Esophagus squamous epithelium (tissue), 5 donors: Measurements from ENCODE around the gene NSD2. TPM values are rescaled to one million over a fixed set of nuclear protein-coding genes. Genes with fewer than 3 reads are reported as not detected.

Experiments
- DNase-seq: peaks from one replicate; lab custom pipeline; 2025; lab: John Stamatoyannopoulos, UW
- H3K27ac ChIP-seq, 4 donors: fragments of 200-600 bp; sonication (generic); one replicate each; pipeline ENCODE4 v1.5.1; 2016 to 2019; ENCODE audit warnings: mild to moderate bottlenecking in 1 of 4
- H3K27me3 ChIP-seq, 4 donors: fragments of 200-600 bp; sonication (generic); 1 replicate in 3 of 4; 2 replicates in 1 of 4; pipeline versions ENCODE4 v1.5.1 to v1.6.0; 2017 to 2021; ENCODE audit warnings: antibody characterized with exemption in 1 of 4
- H3K36me3 ChIP-seq, 3 donors: fragments of 200-600 bp; sonication (generic); one replicate each; pipeline ENCODE4 v1.5.1; 2016 to 2019
- H3K4me1 ChIP-seq, 3 donors: fragments of 200-600 bp; sonication (generic); one replicate each; pipeline ENCODE4 v1.5.1; 2017 to 2019
- H3K4me3 ChIP-seq, 4 donors: fragments of 200-600 bp; sonication (generic); 1 replicate in 3 of 4; 2 replicates in 1 of 4; pipeline ENCODE4 v1.5.1; 2016 to 2019; ENCODE audit warnings: mild to moderate bottlenecking in 2 of 4, moderate library complexity in 1 of 4
- H3K9me3 ChIP-seq, 3 donors: fragments of 200-600 bp; sonication (generic); one replicate each; pipeline ENCODE4 v1.5.1; 2016 to 2019
- CTCF ChIP-seq, 6 experiments: fragments of 450-650 bp in 4 of 6; fragments of 200-600 bp in 2 of 6; sonication (generic) in 2 of 6; IDR thresholded peaks; one replicate each; pipeline ENCODE4 v1.5.1; 2016 to 2019; ENCODE audit warnings: antibody characterized with exemption in 6 of 6, mild to moderate bottlenecking in 4 of 6, moderate library complexity in 4 of 6
- POLR2A ChIP-seq, 4 donors: fragments of 450-650 bp; IDR thresholded peaks; one replicate each; pipeline ENCODE4 v1.6.1; 2017; ENCODE audit warnings: antibody characterized with exemption in 4 of 4, mild to moderate bottlenecking in 4 of 4, moderate library complexity in 3 of 4
- WGBS, 2 donors: methylation state at CpG; one replicate each; pipeline ENCODE4 v1.1.5; 2018; 5-methylcytosine and 5-hydroxymethylcytosine counted together
- intact Hi-C: fragments of 100-400 bp; cut with DNase I; formaldehyde crosslinking; loops from one replicate; pipeline ENCODE4 v1.15.0; 2022
- total RNA-seq, 4 donors: library from RNA; depleted of rRNA; stranded (reverse); fragments of >200 nt; gene quantifications; one replicate each; pipeline ENCODE4 v1.1.0, GENCODE V29; 2016
- donor health status: DM: yes; HTN: yes; CAD: no.

The NSD2 gene
- total RNA-seq, 4 donors from 2014 or later = 31.9 to 36.4 (median 34.5) TPM

- intact Hi-C loops = no loop called here
- no peak for TF ChIP-seq POLR2A (IDR thresholded peaks at IDR 0.05)
- no peak for TF ChIP-seq CTCF (IDR thresholded peaks at IDR 0.05)
- 94 to 98% methylated on average over 8 to 10 of the region's 10 CpGs for WGBS, 2 donors
- no peaks in the 10 kb centered on the region for H3K27me3 ChIP-seq
- peaks cover 15 to 57% (median 30%) of the 10 kb centered on the region in 3 donors for H3K4me1 ChIP-seq
- H3K4me3 ChIP-seq = no peak overlapping the region
- DNase-seq = no peak
- no peak overlapping the region for H3K27ac ChIP-seq
- peaks cover 4 to 38% (median 8%) of the 10 kb centered on the region in 3 donors for H3K36me3 ChIP-seq
- no peaks in the 10 kb centered on the region for H3K9me3 ChIP-seq
Measured at GRCh38 chr4:1850276-1850675, 20.9 kb upstream of the NSD2 start.

- Histone ChIP-seq H3K36me3 (peaks cover 0 to 30% (median 8%) of the 10 kb centered on the region in 3 donors), H3K9me3 (no peaks in the 10 kb centered on the region), H3K4me1 (peaks cover 15 to 60% (median 31%) of the 10 kb centered on the region in 3 donors), H3K27ac (peak overlapping the region in 1 of 4 donors; percentile 72), H3K27me3 (no peaks in the 10 kb centered on the region), H3K4me3 (no peak overlapping the region)
- TF ChIP-seq POLR2A (IDR thresholded peaks at IDR 0.05) = no peak
- no peak for TF ChIP-seq CTCF (IDR thresholded peaks at IDR 0.05)
- WGBS, 2 donors = 78 to 91% methylated on average over 10 to 11 of the region's 11 CpGs
- no peak for DNase-seq
- intact Hi-C loops = no loop called here
Measured at GRCh38 chr4:1851160-1851559, 20.0 kb upstream of the NSD2 start.

- H3K27me3 ChIP-seq = no peaks in the 10 kb centered on the region
- TF ChIP-seq POLR2A (IDR thresholded peaks at IDR 0.05) (no peak), CTCF (IDR thresholded peaks at IDR 0.05) (no peak)
- WGBS, 2 donors = 66 to 79% methylated on average over 13 to 15 of the region's 16 CpGs
- peak overlapping the region in 2 of 4 donors; percentile 49 to 72 for H3K27ac ChIP-seq
- H3K36me3 ChIP-seq = peaks cover 0 to 23% (median 8%) of the 10 kb centered on the region in 3 donors
- peaks cover 15 to 63% (median 32%) of the 10 kb centered on the region in 3 donors for H3K4me1 ChIP-seq
- intact Hi-C loops = no loop called here
- DNase-seq = no peak
- no peaks in the 10 kb centered on the region for H3K9me3 ChIP-seq
- no peak overlapping the region for H3K4me3 ChIP-seq
Measured at GRCh38 chr4:1851575-1852410, 19.4 kb upstream of the NSD2 start.

- peak overlapping the region in 3 of 4 donors; percentile 40 to 72 (median 49) for H3K27ac ChIP-seq
- no peak for DNase-seq
- 60 to 63% methylated on average over 7 to 8 of the region's 9 CpGs for WGBS, 2 donors
- no peaks in the 10 kb centered on the region for H3K27me3 ChIP-seq
- H3K9me3 ChIP-seq = no peaks in the 10 kb centered on the region
- H3K36me3 ChIP-seq = peaks cover 0 to 10% (median 0%) of the 10 kb centered on the region in 3 donors
- peaks cover 24 to 75% (median 41%) of the 10 kb centered on the region in 3 donors for H3K4me1 ChIP-seq
- intact Hi-C loops = no loop called here
- H3K4me3 ChIP-seq = no peak overlapping the region
- TF ChIP-seq POLR2A (IDR thresholded peaks at IDR 0.05) = no peak
- TF ChIP-seq CTCF (IDR thresholded peaks at IDR 0.05) = no peak
Measured at GRCh38 chr4:1852904-1853623, 18.1 kb upstream of the NSD2 start.
